Neural cell (in vitro differentiated cells): ENCODE measurements around the gene TOX2.

ENCODE experiments used
- CTCF ChIP-seq: fragments of 450-650 bp; IDR thresholded peaks from 2 replicates; pipeline ENCODE4 v1.5.1; 2014; ENCODE audit warnings: antibody characterized with exemption, mild to moderate bottlenecking, moderate library complexity; ENCODE audit not compliant: poor library complexity, severe bottlenecking
- EP300 ChIP-seq: fragments of 450-650 bp; conservative IDR thresholded peaks from 2 replicates; pipeline ENCODE4 v1.6.1; 2014; ENCODE audit warnings: antibody characterized with exemption, mild to moderate bottlenecking, moderate library complexity; ENCODE audit not compliant: poor library complexity, severe bottlenecking
- EZH2 ChIP-seq: fragments of 200-600, 300-800 bp; shearing (Covaris generic), sonication (generic); IDR thresholded peaks from 2 replicates; pipeline ENCODE4 v1.6.1; 2014; ENCODE audit warnings: antibody characterized with exemption, low read length, borderline replicate concordance, mild to moderate bottlenecking; ENCODE audit not compliant: insufficient read depth, poor library complexity, severe bottlenecking
- POLR2AphosphoS5 ChIP-seq: IDR thresholded peaks from 2 replicates; pipeline ENCODE4 v1.6.1; 2012
- REST ChIP-seq: IDR thresholded peaks from 2 replicates; pipeline ENCODE4 v1.6.1; 2012; ENCODE audit warnings: borderline replicate concordance
- TAF1 ChIP-seq: IDR thresholded peaks from 2 replicates; pipeline ENCODE4 v1.6.1; 2012; ENCODE audit warnings: low read depth

GRCh38 chr20:44001667-44002596, 87.3 kb downstream of the TOX2 start:
- no peak for TF ChIP-seq CTCF
- no peak for TF ChIP-seq EZH2
- TF ChIP-seq TAF1: no peak
- TF ChIP-seq REST: no peak
- no peak for TF ChIP-seq POLR2AphosphoS5
- TF ChIP-seq EP300: no peak
